Uterus (tissue), 2 donors: ENCODE results near the gene ADD1.

Experiments
- POLR2A ChIP-seq, 2 donors: fragments of 450-650 bp; IDR thresholded peaks; one replicate each; pipeline ENCODE4 v1.6.1; 2016; ENCODE audit warnings: antibody characterized with exemption in 2 of 2, mild to moderate bottlenecking in 1 of 2, moderate library complexity in 1 of 2
- TF ChIP-seq, protein P1 (sequence below), 4 experiments: fragments of 200-600 bp in 2 of 4; fragments of 450-650 bp in 2 of 4; sonication (generic) in 2 of 4; IDR thresholded peaks; one replicate each; pipeline ENCODE4 v1.5.1; 2016 to 2019; ENCODE audit warnings: antibody characterized with exemption in 4 of 4, mild to moderate bottlenecking in 2 of 4, moderate library complexity in 1 of 4

DNA sequence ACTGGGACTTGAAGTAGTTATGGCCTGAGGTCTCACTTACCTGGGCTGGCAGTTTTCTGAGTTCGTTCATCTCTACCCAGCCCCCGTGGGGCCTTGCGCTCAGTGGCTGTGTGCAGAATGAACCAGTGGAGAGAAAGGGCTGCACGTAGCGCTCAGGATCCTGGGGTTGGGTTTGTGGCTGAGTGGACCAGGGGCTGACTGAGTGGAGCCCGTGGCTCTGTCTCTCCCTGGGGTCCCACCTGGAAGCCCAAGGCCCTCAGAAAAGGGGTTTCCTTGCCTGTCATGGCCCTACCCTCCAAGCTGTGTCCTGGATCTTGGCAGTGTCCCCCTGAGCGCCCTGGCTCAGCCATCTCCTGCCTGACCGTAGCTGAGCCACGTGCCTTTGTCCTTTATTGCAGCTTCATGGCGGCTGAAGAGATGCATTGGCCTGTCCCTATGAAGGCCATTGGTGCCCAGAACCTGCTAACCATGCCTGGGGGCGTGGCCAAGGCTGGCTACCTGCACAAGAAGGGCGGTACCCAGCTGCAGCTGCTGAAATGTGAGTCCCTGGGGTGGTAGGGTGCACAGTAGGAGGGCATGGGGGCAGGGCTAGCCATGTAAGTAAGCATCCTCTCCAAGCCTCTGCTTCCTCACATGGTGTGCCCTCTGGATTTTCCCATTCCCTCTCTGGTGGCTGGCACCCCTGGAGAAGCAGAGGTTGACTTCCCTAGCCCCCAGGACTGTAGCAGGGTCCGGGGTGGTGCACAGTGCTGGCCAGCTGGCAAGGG is 23.2 kb upstream of the ADD1 start:
- TF ChIP-seq, protein P1, sequence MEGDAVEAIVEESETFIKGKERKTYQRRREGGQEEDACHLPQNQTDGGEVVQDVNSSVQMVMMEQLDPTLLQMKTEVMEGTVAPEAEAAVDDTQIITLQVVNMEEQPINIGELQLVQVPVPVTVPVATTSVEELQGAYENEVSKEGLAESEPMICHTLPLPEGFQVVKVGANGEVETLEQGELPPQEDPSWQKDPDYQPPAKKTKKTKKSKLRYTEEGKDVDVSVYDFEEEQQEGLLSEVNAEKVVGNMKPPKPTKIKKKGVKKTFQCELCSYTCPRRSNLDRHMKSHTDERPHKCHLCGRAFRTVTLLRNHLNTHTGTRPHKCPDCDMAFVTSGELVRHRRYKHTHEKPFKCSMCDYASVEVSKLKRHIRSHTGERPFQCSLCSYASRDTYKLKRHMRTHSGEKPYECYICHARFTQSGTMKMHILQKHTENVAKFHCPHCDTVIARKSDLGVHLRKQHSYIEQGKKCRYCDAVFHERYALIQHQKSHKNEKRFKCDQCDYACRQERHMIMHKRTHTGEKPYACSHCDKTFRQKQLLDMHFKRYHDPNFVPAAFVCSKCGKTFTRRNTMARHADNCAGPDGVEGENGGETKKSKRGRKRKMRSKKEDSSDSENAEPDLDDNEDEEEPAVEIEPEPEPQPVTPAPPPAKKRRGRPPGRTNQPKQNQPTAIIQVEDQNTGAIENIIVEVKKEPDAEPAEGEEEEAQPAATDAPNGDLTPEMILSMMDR (IDR thresholded peaks at IDR 0.05), result no peak
- no peak for TF ChIP-seq POLR2A (IDR thresholded peaks at IDR 0.05)
